Gastroesophageal sphincter (tissue), 3 donors: ENCODE data around the gene NAV2.

Experiments used
- CTCF ChIP-seq, 4 experiments: fragments of 200-600 bp in 2 of 4; fragments of 450-650 bp in 2 of 4; sonication (generic) in 1 of 4; IDR thresholded peaks; one replicate each; pipeline ENCODE4 v1.5.1; 2017 to 2019; ENCODE audit warnings: antibody characterized with exemption in 4 of 4, mild to moderate bottlenecking in 2 of 4, moderate library complexity in 2 of 4
- EP300 ChIP-seq: sonication (generic); formaldehyde crosslinking; IDR thresholded peaks from one replicate; pipeline ENCODE4 v1.6.1; 2017; ENCODE audit warnings: antibody characterized with exemption, mild to moderate bottlenecking
- POLR2A ChIP-seq, 2 donors: fragments of 450-650 bp; IDR thresholded peaks; one replicate each; pipeline ENCODE4 v1.6.1; 2017; ENCODE audit warnings: antibody characterized with exemption in 2 of 2, mild to moderate bottlenecking in 2 of 2, moderate library complexity in 1 of 2
- POLR2AphosphoS5 ChIP-seq: sonication (generic); formaldehyde crosslinking; IDR thresholded peaks from one replicate; pipeline ENCODE4 v1.6.1; 2017; ENCODE audit warnings: antibody characterized with exemption

GRCh38 chr11:19933132-19933735, 220.6 kb downstream of the NAV2 start:
- TF ChIP-seq CTCF (IDR thresholded peaks at IDR 0.05) (no peak), POLR2A (IDR thresholded peaks at IDR 0.05) (no peak), POLR2AphosphoS5 (no peak), EP300 (no peak)
